ENCODE data around the gene FERMT1.
"Not testable (repeated sequence)": the region's sequence is repeated elsewhere in the genome, so short reads cannot be mapped to it uniquely, and the experiment has no call there.

The FERMT1 gene

GRCh38 chr20:6074145-6074561 lies 48.7 kb downstream of the FERMT1 start:
- no peak for DNase-seq (ENCODE audit: extremely low spot score, insufficient read length, low read depth)
- peak; percentile 45 for FAIRE-seq

- DNase-seq (ENCODE audit: extremely low spot score, insufficient read length, low read depth) (no peak), FAIRE-seq (no peak)
Observed at GRCh38 chr20:6070829-6071695, 51.8 kb downstream of the FERMT1 start.

DNA sequence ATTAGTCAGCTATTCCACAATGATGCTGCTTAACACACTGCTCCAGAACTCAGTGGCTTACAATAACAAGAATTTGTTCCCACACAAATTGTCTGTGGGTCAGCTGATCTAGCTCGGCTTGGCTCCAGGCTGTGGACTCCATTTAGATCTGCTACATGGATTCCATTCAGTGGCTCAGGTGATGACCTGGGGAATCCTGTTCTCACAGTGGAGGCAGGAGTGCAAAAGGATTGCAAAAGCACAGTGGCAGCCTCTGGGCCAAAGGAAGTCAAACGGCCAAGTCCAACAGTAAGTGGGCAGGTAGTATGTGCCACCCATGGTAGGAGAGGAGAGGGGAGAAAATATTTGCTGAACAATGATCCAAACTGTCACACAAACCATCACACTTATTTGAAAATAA lies 53.2 kb downstream of the FERMT1 start:
- FAIRE-seq (no peak), DNase-seq (ENCODE audit: extremely low spot score, insufficient read length, low read depth) (no peak)

GRCh38 chr20:6067763-6068318 lies 55.0 kb downstream of the FERMT1 start:
- FAIRE-seq (no peak), DNase-seq (ENCODE audit: extremely low spot score, insufficient read length, low read depth) (no peak)

DNA sequence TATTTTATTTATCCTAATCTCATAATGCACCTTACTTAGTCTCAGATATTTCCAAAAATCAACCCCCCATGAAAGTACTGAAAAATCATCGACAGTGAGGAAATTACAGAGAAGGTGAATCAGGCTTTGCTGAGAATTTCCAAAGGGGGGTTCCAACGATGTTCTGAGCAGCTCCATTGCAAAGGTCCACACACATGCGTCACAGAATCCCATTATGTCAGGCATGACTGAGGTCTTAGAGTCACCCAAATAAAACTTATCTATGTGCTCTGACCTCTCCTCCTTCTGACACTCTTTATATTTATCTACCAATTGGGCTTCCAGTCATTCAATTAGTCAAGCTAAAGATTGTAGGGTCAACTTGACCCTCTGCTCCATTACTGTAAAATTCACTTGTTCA lies 56.2 kb downstream of the FERMT1 start:
- no peak for FAIRE-seq

DNA sequence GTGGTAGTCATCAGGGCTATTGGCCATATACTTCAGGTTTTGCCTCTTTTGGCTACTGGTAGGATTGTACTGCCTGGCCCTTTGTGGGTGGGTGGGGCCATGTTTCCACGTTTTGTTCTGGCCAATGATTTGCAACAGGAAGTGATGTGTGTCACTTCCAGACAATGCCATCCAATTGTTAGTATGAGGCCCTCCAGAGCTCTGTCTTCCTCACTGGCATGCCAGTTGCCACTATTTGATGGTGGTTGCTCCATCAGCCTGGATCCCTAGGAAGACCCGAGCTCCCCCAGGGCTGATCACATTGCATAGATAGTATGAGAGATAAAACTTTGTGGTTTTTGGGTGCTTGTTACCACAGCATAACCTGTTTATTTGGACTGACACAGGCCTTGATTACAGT lies 61.3 kb downstream of the FERMT1 start:
- no peak for DNase-seq (ENCODE audit: extremely low spot score, insufficient read length, low read depth)
- FAIRE-seq: no peak

More for the DNA sequence above, 56.2 kb downstream of the FERMT1 start:
- DNase-seq (ENCODE audit: extremely low spot score, insufficient read length, low read depth): no peak

DNA sequence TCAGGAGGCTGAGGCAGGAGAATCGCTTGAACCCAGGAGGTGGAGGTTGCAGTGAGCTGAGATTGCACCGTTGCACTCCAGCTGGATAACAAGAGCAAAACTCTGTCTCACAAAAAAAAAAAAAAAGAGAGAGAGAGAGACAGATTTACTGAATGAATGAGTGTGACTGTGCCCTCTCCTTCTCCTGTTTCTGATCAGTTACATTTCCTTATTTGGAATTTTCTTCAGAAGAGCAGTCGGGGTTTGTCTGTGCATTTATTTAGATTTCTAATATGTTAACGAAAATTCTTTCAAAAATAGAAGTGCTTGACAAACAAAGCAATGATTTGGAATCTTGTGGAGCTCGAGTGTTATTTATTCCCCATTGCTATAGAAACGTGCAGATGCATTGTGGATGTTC lies 62.6 kb downstream of the FERMT1 start:
- FAIRE-seq: no peak

DNA sequence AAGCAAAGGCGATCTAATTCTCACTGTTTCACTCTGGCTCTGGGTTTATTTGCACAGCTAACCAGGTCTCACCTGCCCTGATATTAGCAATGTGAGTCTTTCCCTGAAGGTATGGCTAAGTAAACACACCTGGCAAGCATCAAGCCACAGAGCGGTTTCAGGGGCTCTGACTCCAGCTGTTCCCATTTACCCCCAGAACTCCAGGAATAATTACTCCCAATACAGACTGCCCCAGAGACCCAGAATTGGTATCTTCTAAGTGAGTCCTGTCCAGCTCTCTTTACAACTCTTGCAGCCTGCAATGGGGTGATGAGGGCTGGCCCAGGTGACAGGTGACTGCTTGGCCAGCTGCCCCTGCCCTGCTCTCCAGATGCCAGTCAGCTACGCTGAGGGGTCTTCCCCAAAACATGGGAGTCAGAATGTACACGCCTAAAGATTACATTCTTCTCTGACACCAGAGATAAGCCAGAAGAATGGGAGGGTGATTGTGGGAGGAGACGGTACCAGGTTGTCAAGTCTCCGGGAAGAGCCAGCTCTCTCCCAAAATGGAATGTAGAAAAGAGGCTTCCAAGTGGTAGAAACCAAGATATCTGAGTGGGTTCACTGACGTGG lies 64.0 kb downstream of the FERMT1 start:
- DNase-seq (ENCODE audit: extremely low spot score, insufficient read length, low read depth) (no peak), FAIRE-seq (no peak)

More for the DNA sequence above, 62.6 kb downstream of the FERMT1 start:
- no peak for DNase-seq (ENCODE audit: extremely low spot score, insufficient read length, low read depth)

GRCh38 chr20:6057691-6058090 lies 65.1 kb downstream of the FERMT1 start:
- FAIRE-seq (no peak), DNase-seq (ENCODE audit: extremely low spot score, insufficient read length, low read depth) (no peak)

DNA sequence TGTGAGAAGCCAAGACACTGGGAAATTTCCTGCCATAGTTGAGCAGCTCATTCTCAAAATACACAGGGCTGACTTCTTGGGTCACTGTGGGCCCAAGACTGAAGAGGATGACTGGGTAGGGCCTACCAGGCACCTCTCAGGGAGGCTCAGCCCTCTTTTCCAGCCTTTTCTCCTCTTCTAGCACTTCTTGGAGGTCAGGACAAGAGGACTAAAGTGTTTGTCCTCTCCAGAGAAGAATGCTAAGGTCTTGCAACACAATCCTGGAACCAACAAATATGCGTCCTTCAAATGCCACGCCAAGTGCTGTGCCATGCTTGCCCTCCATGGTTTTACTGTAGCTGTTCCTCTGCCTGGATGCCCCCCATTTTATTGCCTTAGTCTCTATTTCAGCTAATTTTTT lies 65.7 kb downstream of the FERMT1 start:
- DNase-seq (ENCODE audit: extremely low spot score, insufficient read length, low read depth) (no peak), FAIRE-seq (no peak)

DNA sequence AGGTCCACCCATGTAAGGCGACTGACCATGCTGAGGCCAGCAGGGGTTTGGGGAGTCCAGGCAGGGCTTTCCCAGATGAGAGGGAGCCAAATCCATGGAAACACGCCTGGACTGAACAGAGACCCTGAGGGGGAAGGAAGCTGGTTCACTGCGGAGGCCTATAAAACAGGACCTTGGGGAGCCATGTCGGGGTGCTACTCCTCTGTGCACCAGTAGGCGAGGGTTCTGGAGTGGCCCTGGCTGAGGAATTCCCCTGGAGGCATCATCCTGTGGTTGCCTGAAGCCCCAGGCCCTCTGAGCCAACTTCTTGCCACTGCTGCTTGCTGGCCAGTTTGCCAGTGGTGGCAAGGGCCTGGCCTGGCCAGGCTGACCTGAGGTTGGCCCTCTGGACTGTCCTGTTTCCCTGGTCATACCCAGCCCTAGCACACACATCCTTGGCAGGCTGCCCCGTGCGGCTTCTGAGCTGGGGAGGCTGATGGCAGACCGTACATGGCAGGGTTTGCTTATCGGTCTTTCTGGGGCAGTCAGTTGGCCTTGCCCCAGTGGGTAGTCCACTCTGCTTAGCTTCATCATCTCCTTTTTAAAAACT lies 66.8 kb downstream of the FERMT1 start:
- FAIRE-seq: no peak
- DNase-seq (ENCODE audit: extremely low spot score, insufficient read length, low read depth): no peak

DNA sequence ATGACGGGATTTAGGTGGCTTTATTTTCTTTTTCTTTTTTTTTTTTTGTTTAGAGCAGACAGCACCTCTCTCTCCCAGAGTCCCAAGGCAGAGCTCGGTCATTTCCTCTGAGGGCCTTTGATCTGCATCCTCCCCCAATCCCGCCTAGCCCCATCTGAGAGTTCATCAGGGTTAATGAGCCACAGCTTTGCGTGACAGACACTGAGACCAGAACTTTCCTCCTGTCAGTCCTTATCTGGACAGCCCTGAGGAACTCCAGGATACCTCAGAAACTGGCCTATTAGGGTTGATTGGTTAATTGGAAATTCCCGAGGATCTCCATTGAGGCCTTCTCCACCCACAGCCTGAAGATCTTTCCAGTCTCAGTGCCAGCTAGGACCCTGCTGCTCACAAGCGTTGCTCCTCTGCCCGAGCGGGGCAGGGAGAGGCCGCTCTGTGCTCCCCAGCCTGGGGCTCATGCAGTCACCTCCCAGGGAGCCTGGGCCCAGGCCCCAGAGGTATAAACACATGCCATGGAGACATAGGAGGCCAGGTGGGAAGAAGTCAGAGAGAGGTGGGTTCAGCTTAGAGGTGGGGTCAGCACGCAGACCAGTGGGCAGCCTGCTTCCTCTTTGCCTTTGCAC lies 67.6 kb downstream of the FERMT1 start:
- FAIRE-seq (no peak), DNase-seq (ENCODE audit: extremely low spot score, insufficient read length, low read depth) (no peak)

- DNase-seq (ENCODE audit: extremely low spot score, insufficient read length, low read depth): not testable (repeated sequence)
Observed at GRCh38 chr20:6054689-6055051, 68.2 kb downstream of the FERMT1 start.

GRCh38 chr20:6053776-6054688 lies 68.8 kb downstream of the FERMT1 start, which contains the start of gene LRRN4:
LRRN4 (minus strand) TSS chr20:6054060; CDS start chr20:6052799, 1,261 bp downstream.
- no peak for FAIRE-seq
- no peak for DNase-seq (ENCODE audit: extremely low spot score, insufficient read length, low read depth)

More at GRCh38 chr20:6054689-6055051, 68.2 kb downstream of the FERMT1 start:
- FAIRE-seq: not testable (repeated sequence)

- FAIRE-seq (no peak), DNase-seq (ENCODE audit: extremely low spot score, insufficient read length, low read depth) (no peak)
Observed at GRCh38 chr20:6053064-6053775, 69.6 kb downstream of the FERMT1 start.

- DNase-seq (ENCODE audit: extremely low spot score, insufficient read length, low read depth) (no peak), FAIRE-seq (no peak)
Observed at GRCh38 chr20:6051505-6051904, 71.3 kb downstream of the FERMT1 start.

GRCh38 chr20:6048391-6048790 lies 74.4 kb downstream of the FERMT1 start:
- no peak for DNase-seq (ENCODE audit: extremely low spot score, insufficient read length, low read depth)
- FAIRE-seq: no peak

- DNase-seq (ENCODE audit: extremely low spot score, insufficient read length, low read depth): no peak
- FAIRE-seq: no peak
Observed at GRCh38 chr20:6046432-6046831, 76.4 kb downstream of the FERMT1 start.

- FAIRE-seq (no peak), DNase-seq (ENCODE audit: extremely low spot score, insufficient read length, low read depth) (no peak)
Observed at GRCh38 chr20:6045566-6045965, 77.3 kb downstream of the FERMT1 start.

Data from GM18507 (cell line).